HepG2 (cell line): Measurements from ENCODE around the gene MCC. TPM values are rescaled to one million over a fixed set of nuclear protein-coding genes. Genes with fewer than 3 reads are reported as not detected.

ENCODE experiments used
- ATAC-seq: fragments of 200-7000 bp; cut with Tn5 transposase; 3 replicates; pipeline ENCODE4 v1.9.1; 2020; ENCODE audit warnings: mild to moderate bottlenecking, moderate library complexity
- BruUV-seq: library from RNA; stranded (reverse); fragments of 400-500 nt; replicated peaks from 2 replicates; lab custom pipeline; 2021; lab: Mats Ljungman, UMichigan
- CTCF ChIA-PET: fragments of 300-600 bp; formaldehyde crosslinking; extraction: SDS; loops from one replicate; lab custom pipeline; 2021; ENCODE audit warnings: low total read pairs, inconsistent platforms, low intra/inter-chr PET ratio; lab: Yijun Ruan, JAX
- POLR2A ChIA-PET: fragments of 350-600 bp; sonication (Branson Sonifier 250); formaldehyde crosslinking; loops from one replicate; lab custom pipeline; 2020; ENCODE audit warnings: antibody characterized with exemption, inconsistent platforms; lab: Yijun Ruan, JAX
- DNase-seq: peaks from one replicate; pipeline ENCODE4 v3.0.0-alpha.2; 2015; ENCODE audit warnings: low spot score
- FAIRE-seq: peaks from 3 replicates; lab custom pipeline; 2011; peaks lifted over from hg19 to GRCh38; lab: Jason Lieb, UNC
- H2AFZ ChIP-seq: one replicate; pipeline ENCODE4 v1.6.1; 2011; ENCODE audit warnings: low read length, inconsistent platforms
- H3K27ac ChIP-seq: fragments of 300-600 bp; 3 replicates; pipeline ENCODE4 v1.8.0; 2011; ENCODE audit warnings: mixed run types, mild to moderate bottlenecking, mixed read lengths, low read length, inconsistent platforms; ENCODE audit not compliant: insufficient read depth; ENCODE audit errors: extremely low read length
- H3K27me3 ChIP-seq, 2 experiments: fragments of 200-600 bp in 1 of 2; 2 replicates in 1 of 2; 3 replicates in 1 of 2; pipeline versions ENCODE4 v1.6.0 to v1.8.0; 2011; ENCODE audit warnings: low read length in 2 of 2, mild to moderate bottlenecking in 2 of 2, moderate library complexity in 2 of 2, inconsistent platforms in 1 of 2; ENCODE audit not compliant: insufficient read depth in 2 of 2, control insufficient read depth in 1 of 2
- H3K36me3 ChIP-seq, 2 experiments: fragments of 200-600 bp in 1 of 2; replicated peaks in 1 of 2; 2 replicates in 1 of 2; 3 replicates in 1 of 2; pipeline versions ENCODE4 v1.5.1 to v1.8.0; 2011; ENCODE audit warnings: low read length in 2 of 2, inconsistent platforms in 1 of 2; ENCODE audit not compliant: insufficient read depth in 2 of 2, control insufficient read depth in 1 of 2
- H3K4me1 ChIP-seq: 2 replicates; pipeline ENCODE4 v1.5.1; 2012; ENCODE audit warnings: low read length, inconsistent platforms; ENCODE audit not compliant: insufficient read depth
- H3K4me2 ChIP-seq: 2 replicates; pipeline ENCODE4 v1.6.0; 2011; ENCODE audit warnings: low read depth, low read length, inconsistent platforms
- H3K4me3 ChIP-seq, 3 experiments: fragments of 200-600 bp in 1 of 3; sonication (generic), shearing (Covaris generic) in 1 of 3; replicated peaks in 1 of 3; 2 replicates each; pipeline ENCODE4 v1.5.1; 2011 to 2016; ENCODE audit warnings: low read length in 3 of 3, inconsistent platforms in 2 of 3, low read depth in 2 of 3, mild to moderate bottlenecking in 2 of 3, control low read depth in 1 of 3, mixed read lengths in 1 of 3; ENCODE audit not compliant: insufficient read depth in 1 of 3
- H3K79me2 ChIP-seq: one replicate; pipeline ENCODE4 v1.6.1; 2011; ENCODE audit warnings: low read length, inconsistent platforms; ENCODE audit not compliant: insufficient read depth
- H3K9ac ChIP-seq: 2 replicates; pipeline ENCODE4 v1.6.0; 2011; ENCODE audit warnings: mild to moderate bottlenecking, low read depth, low read length, inconsistent platforms; ENCODE audit not compliant: insufficient read depth
- H3K9me3 ChIP-seq: 2 replicates; pipeline ENCODE4 v1.5.1; 2012; ENCODE audit warnings: mild to moderate bottlenecking, low read length
- H4K20me1 ChIP-seq: 2 replicates; pipeline ENCODE4 v1.6.0; 2011; ENCODE audit warnings: inconsistent platforms, mild to moderate bottlenecking, low read length, moderate library complexity; ENCODE audit not compliant: insufficient read depth
- JARID2 ChIP-seq: sonication (generic); formaldehyde crosslinking; IDR thresholded peaks from 2 replicates; pipeline ENCODE4 v1.8.1; 2023; ENCODE audit warnings: missing genetic modification reagents, inconsistent platforms; ENCODE audit not compliant: insufficient replicate concordance
- LCORL ChIP-seq, 2 experiments: fragments of 450-650 bp in 1 of 2; sonication (generic) in 1 of 2; formaldehyde crosslinking in 1 of 2; IDR thresholded peaks; 2 replicates each; pipeline versions ENCODE4 v1.5.0 to v1.6.1; 2017 to 2020; ENCODE audit warnings: antibody characterized with exemption in 1 of 2, missing genetic modification reagents in 1 of 2
- NFE2L1 ChIP-seq: sonication (generic); formaldehyde crosslinking; IDR thresholded peaks from 2 replicates; pipeline ENCODE4 v1.4.0; 2020; ENCODE audit warnings: missing genetic modification reagents, mild to moderate bottlenecking, borderline replicate concordance
- ZNF350 ChIP-seq: sonication (generic); formaldehyde crosslinking; IDR thresholded peaks from 2 replicates; pipeline ENCODE4 v1.4.0; 2020; ENCODE audit warnings: mild to moderate bottlenecking, low read depth, missing genetic modification reagents, borderline replicate concordance
- ZNF484 ChIP-seq: sonication (generic); formaldehyde crosslinking; IDR thresholded peaks from 2 replicates; pipeline ENCODE4 v1.5.1; 2020; ENCODE audit warnings: mild to moderate bottlenecking, low read depth, missing genetic modification reagents, borderline replicate concordance
- ZNF496 ChIP-seq: sonication (generic); formaldehyde crosslinking; IDR thresholded peaks from 2 replicates; pipeline ENCODE4 v1.8.1; 2023; ENCODE audit warnings: mild to moderate bottlenecking, moderate library complexity, missing genetic modification reagents; ENCODE audit not compliant: insufficient replicate concordance
- WGBS: methylation state at CpG from one replicate; pipeline ENCODE4 v1.1.6; 2017; ENCODE audit warnings: low lambda C conversion rate; 5-methylcytosine and 5-hydroxymethylcytosine counted together
- in situ Hi-C: cut with HindIII; loops from 2 replicates; pipeline ENCODE4 v1.10.0; 2017; ENCODE audit warnings: low pct_unique_long_range_greater_than_20kb; ENCODE audit not compliant: extremely low pct_ligation_motif_present
- intact Hi-C: fragments of 100-400 bp; cut with micrococcal nuclease; formaldehyde crosslinking; loops from one replicate; pipeline ENCODE4 v1.10.0; 2022; ENCODE audit not compliant: unreplicated experiment
- polyA plus RNA-seq, 8 experiments: library from polyadenylated mRNA; depleted of rRNA in 3 of 8; stranded (reverse) in 7 of 8; unstranded in 1 of 8; fragments of >200 nt; fragmentation: Illumina TruSeq in 4 of 8; extraction: Trizol in 4 of 8; gene quantifications; 2 replicates each; pipeline versions ENCODE4 v1.2.1 to v1.2.3, GENCODE V29; 2011 to 2016; ENCODE audit warnings: low read depth in 4 of 8, missing spikeins in 1 of 8, mixed read lengths in 1 of 8; ENCODE audit not compliant: insufficient read depth in 1 of 8
- total RNA-seq, 5 experiments: library from RNA; depleted of rRNA; stranded (reverse); fragments of >200 nt; fragmentation: Illumina TruSeq; extraction: Trizol; gene quantifications; 2 replicates each; pipeline ENCODE4 v1.2.3, GENCODE V29; 2016; ENCODE audit warnings: low read depth in 1 of 5

MCC gene
- total and polyA plus RNA-seq, 2 of the 13 experiments (the other 11 are each of a cell fraction or from before 2014, with no cell fraction given), result 0.55 to 2.4 TPM

GRCh38 chr5:113480243-113480642 lies 8.0 kb downstream of the MCC start:
- Histone ChIP-seq H3K4me1 (no peaks in the 10 kb centered on the region), H3K9me3 (no peaks in the 10 kb centered on the region), H3K4me3 (no peak overlapping the region), H3K27me3 (0 out of 5 replicates have a peak, but pooled peaks cover 0 to 6% of the 10 kb centered on the region in 2 experiments), H4K20me1 (no peaks in the 10 kb centered on the region), H3K27ac (no peak overlapping the region), H3K9ac (no peak overlapping the region), H2AFZ (no peak overlapping the region), H3K79me2 (no peaks in the 10 kb centered on the region), H3K4me2 (no peak overlapping the region), H3K36me3 (no peaks in the 10 kb centered on the region)
- BruUV-seq, result no TSS peak
- POLR2A ChIA-PET, result no interaction called here
- 16% methylated on average over 5 of the region's 5 CpGs for WGBS
- FAIRE-seq, result no peak
- CTCF ChIA-PET, result no interaction called here
- in situ Hi-C loops (no loop called here), intact Hi-C loops (no loop called here)
- no peak for ATAC-seq
- DNase-seq, result no peak
- TF ChIP-seq LCORL (IDR thresholded peaks at IDR 0.05) (peak; percentile 59; the same call in 1 of the 2 replicates), LCORL (CRISPR knock-in tag; IDR thresholded peaks at IDR 0.05) (no peak), NFE2L1 (no peak)

GRCh38 chr5:113478691-113479090 lies 9.6 kb downstream of the MCC start:
- CTCF ChIA-PET, result no interaction called here
- 14% methylated on average over 3 of the region's 3 CpGs for WGBS
- BruUV-seq, result no TSS peak
- ATAC-seq (no peak), DNase-seq (no peak), FAIRE-seq (no peak)
- Histone ChIP-seq H3K4me2 (no peak overlapping the region), H3K4me1 (no peaks in the 10 kb centered on the region), H3K27ac (no peak overlapping the region), H3K9ac (no peak overlapping the region), H3K79me2 (no peaks in the 10 kb centered on the region), H3K36me3 (no peaks in the 10 kb centered on the region), H3K9me3 (no peaks in the 10 kb centered on the region), H3K4me3 (no peak overlapping the region), H2AFZ (no peak overlapping the region), H4K20me1 (no peaks in the 10 kb centered on the region), H3K27me3 (no peaks in the 10 kb centered on the region; a peak in 1 of 5 replicates)
- POLR2A ChIA-PET, result no interaction called here
- in situ Hi-C loops, result no loop called here
- intact Hi-C loops, result no loop called here
- TF ChIP-seq JARID2 (CRISPR knock-in tag), result no peak
- no peak for TF ChIP-seq ZNF484 (CRISPR knock-in tag)
- TF ChIP-seq ZNF496 (CRISPR knock-in tag), result no peak
- TF ChIP-seq ZNF350 (CRISPR knock-in tag), result no peak
